Fibroblast of lung (primary cell): ENCODE measurements around the gene TRMT11. TPM values are rescaled to one million over a fixed set of nuclear protein-coding genes. Genes with fewer than 3 reads are reported as not detected.
A peak's percentile ranks its signal among the peaks of the same experiment; 100 is the strongest.

Experiments
- DNase-seq, 2 donors: peaks; one replicate each; pipeline versions ENCODE4 v3.0.0 to v3.0.0-alpha.2; 2010; ENCODE audit warnings: low read depth in 2 of 2
- H2AFZ ChIP-seq: 2 replicates; pipeline ENCODE4 v1.5.1; 2012; ENCODE audit warnings: low read length, control low read depth, inconsistent platforms
- H3K27ac ChIP-seq: 2 replicates; pipeline ENCODE4 v1.5.1; 2011; ENCODE audit warnings: low read length, control low read depth; ENCODE audit not compliant: insufficient read depth
- H3K27me3 ChIP-seq: 2 replicates; pipeline ENCODE4 v1.5.1; 2011; ENCODE audit warnings: mild to moderate bottlenecking, low read length; ENCODE audit not compliant: control insufficient read depth, insufficient read depth
- H3K36me3 ChIP-seq: 2 replicates; pipeline ENCODE4 v1.5.1; 2011; ENCODE audit warnings: low read length; ENCODE audit not compliant: control insufficient read depth, insufficient read depth
- H3K4me1 ChIP-seq: 2 replicates; pipeline ENCODE4 v1.5.1; 2011; ENCODE audit warnings: low read length; ENCODE audit not compliant: control insufficient read depth, insufficient read depth; ENCODE audit errors: extremely low read depth
- H3K4me2 ChIP-seq: 2 replicates; pipeline ENCODE4 v1.5.1; 2011; ENCODE audit warnings: low read length, control low read depth; ENCODE audit not compliant: insufficient read depth; ENCODE audit errors: extremely low read depth
- H3K4me3 ChIP-seq, 4 experiments: fragments of 200-600 bp in 1 of 4; sonication (generic) in 1 of 4; replicated peaks in 1 of 4; 2 replicates each; pipeline ENCODE4 v1.5.1; 2011 to 2016; ENCODE audit warnings: low read length in 4 of 4, low read depth in 3 of 4, mild to moderate bottlenecking in 3 of 4, control low read depth in 2 of 4, inconsistent platforms in 1 of 4, mixed read lengths in 1 of 4; ENCODE audit not compliant: insufficient read depth in 1 of 4; ENCODE audit errors: control extremely low read depth in 1 of 4
- H3K79me2 ChIP-seq: 2 replicates; pipeline ENCODE4 v1.5.1; 2012; ENCODE audit warnings: mild to moderate bottlenecking, low read length, inconsistent platforms; ENCODE audit not compliant: control insufficient read depth, insufficient read depth
- H3K9ac ChIP-seq: 2 replicates; pipeline ENCODE4 v1.5.1; 2011; ENCODE audit warnings: mild to moderate bottlenecking, low read length, control low read depth; ENCODE audit not compliant: insufficient read depth
- H3K9me3 ChIP-seq: 2 replicates; pipeline ENCODE4 v1.5.1; 2012; ENCODE audit warnings: low read depth, low read length; ENCODE audit not compliant: control insufficient read depth, insufficient read depth
- H4K20me1 ChIP-seq: 2 replicates; pipeline ENCODE4 v1.5.1; 2011; ENCODE audit warnings: low read length; ENCODE audit not compliant: control insufficient read depth, insufficient read depth; ENCODE audit errors: extremely low read depth
- EZH2 ChIP-seq: IDR thresholded peaks from 2 replicates; pipeline ENCODE4 v1.5.1; 2012; ENCODE audit warnings: low read length, control low read depth, mild to moderate bottlenecking; ENCODE audit errors: missing control alignments
- polyA minus RNA-seq: library from RNA; depleted of rRNA, polyadenylated mRNA; stranded (reverse); fragments of >200 nt; gene quantifications from 2 replicates; pipeline ENCODE4 v1.2.3, GENCODE V29; 2011; ENCODE audit warnings: low replicate concordance
- polyA plus RNA-seq, 2 donors: library from polyadenylated mRNA; depleted of rRNA in 1 of 2; stranded (reverse) in 1 of 2; unstranded in 1 of 2; fragments of >200 nt; gene quantifications; 2 replicates each; pipeline ENCODE4 v1.2.1, GENCODE V29; 2011 to 2012; ENCODE audit warnings: missing spikeins in 1 of 2
- total RNA-seq: library from RNA; depleted of rRNA; stranded (reverse); fragments of >200 nt; gene quantifications from 2 replicates; pipeline ENCODE4 v1.2.1, GENCODE V29; 2014
- TF ChIP-seq, protein P1 (sequence below), 2 donors: IDR thresholded peaks in 1 of 2; conservative IDR thresholded peaks in 1 of 2; 1 replicate in 1 of 2; 2 replicates in 1 of 2; pipeline ENCODE4 v1.5.1; 2011 to 2012; ENCODE audit warnings: low read length in 2 of 2, control low read depth in 1 of 2, inconsistent platforms in 1 of 2, low read depth in 1 of 2, mild to moderate bottlenecking in 1 of 2

TRMT11 gene
- total RNA-seq (18.5 and 22.1 TPM in 2 replicates), polyA plus RNA-seq (19.5 and 23.5 TPM in 2 replicates), polyA minus RNA-seq (0.33 TPM in 1 of 2 replicates, not detected in the other)
- polyA plus RNA-seq (2012) = 9.3 and 12.9 TPM in 2 replicates

GRCh38 chr6:125986301-125987025, at the start of gene TRMT11:
Gene TRMT11 (plus strand): TSS chr6:125986540. CDS start chr6:125986551, 11 bp downstream.
- Histone ChIP-seq H3K4me2 (peak within 1 kb of the TSS; percentile 95), H3K79me2 (peaks cover 9% of the 10 kb centered on the region), H3K36me3 (no peaks in the 10 kb centered on the region), H3K4me3 (peak within 1 kb of the TSS; percentile 96 to 99 (median 97)), H3K9ac (peak within 1 kb of the TSS; percentile 82), H4K20me1 (no peaks in the 10 kb centered on the region), H3K27ac (peak within 1 kb of the TSS; percentile 71), H2AFZ (peak within 1 kb of the TSS; percentile 100), H3K9me3 (no peaks in the 10 kb centered on the region), H3K27me3 (no peaks in the 10 kb centered on the region), H3K4me1 (peaks cover 16% of the 10 kb centered on the region)
- TF ChIP-seq EZH2 = no peak
- TF ChIP-seq, protein P1, sequence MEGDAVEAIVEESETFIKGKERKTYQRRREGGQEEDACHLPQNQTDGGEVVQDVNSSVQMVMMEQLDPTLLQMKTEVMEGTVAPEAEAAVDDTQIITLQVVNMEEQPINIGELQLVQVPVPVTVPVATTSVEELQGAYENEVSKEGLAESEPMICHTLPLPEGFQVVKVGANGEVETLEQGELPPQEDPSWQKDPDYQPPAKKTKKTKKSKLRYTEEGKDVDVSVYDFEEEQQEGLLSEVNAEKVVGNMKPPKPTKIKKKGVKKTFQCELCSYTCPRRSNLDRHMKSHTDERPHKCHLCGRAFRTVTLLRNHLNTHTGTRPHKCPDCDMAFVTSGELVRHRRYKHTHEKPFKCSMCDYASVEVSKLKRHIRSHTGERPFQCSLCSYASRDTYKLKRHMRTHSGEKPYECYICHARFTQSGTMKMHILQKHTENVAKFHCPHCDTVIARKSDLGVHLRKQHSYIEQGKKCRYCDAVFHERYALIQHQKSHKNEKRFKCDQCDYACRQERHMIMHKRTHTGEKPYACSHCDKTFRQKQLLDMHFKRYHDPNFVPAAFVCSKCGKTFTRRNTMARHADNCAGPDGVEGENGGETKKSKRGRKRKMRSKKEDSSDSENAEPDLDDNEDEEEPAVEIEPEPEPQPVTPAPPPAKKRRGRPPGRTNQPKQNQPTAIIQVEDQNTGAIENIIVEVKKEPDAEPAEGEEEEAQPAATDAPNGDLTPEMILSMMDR (conservative IDR thresholded peaks at IDR 0.05 in 1 of 2, IDR thresholded peaks at IDR 0.05 in 1 of 2; ENCODE audit: low read depth in 1 of 2, low read length in 2 of 2) = peak in 1 of 2 donors; percentile 5
- peak; percentile 84 for DNase-seq

DNA sequence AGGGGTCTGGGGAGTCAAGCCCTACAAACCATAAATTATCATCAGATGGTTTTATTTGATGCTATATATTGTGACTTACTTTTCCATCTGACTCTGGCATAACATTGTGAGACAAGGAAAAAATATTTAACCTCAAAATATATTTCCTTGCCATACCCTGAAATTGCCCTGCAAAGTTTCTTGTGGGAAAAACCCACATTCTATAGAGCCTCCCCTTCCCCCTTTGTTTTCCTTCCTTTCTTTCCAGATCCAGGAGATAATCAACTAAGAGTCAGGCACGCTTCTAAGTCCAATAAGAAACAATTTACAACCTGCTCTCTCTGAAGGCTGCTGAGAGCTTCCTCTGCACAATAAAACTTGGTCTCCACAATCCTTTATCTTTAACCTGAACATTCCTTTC, 47.3 kb upstream of the TRMT11 start:
- no peak for DNase-seq
- Histone ChIP-seq H3K27me3 (no peaks in the 10 kb centered on the region), H3K4me1 (peaks cover under 1% of the 10 kb centered on the region), H3K4me3 (no peak overlapping the region), H2AFZ (no peak overlapping the region), H3K79me2 (no peaks in the 10 kb centered on the region), H3K27ac (no peak overlapping the region), H3K4me2 (no peak overlapping the region), H3K9me3 (no peaks in the 10 kb centered on the region), H3K36me3 (no peaks in the 10 kb centered on the region), H4K20me1 (no peaks in the 10 kb centered on the region), H3K9ac (no peak overlapping the region)
- TF ChIP-seq, protein P1 (conservative IDR thresholded peaks at IDR 0.05 in 1 of 2, IDR thresholded peaks at IDR 0.05 in 1 of 2; ENCODE audit: low read depth in 1 of 2, low read length in 2 of 2) = no peak
- TF ChIP-seq EZH2 = no peak

DNA sequence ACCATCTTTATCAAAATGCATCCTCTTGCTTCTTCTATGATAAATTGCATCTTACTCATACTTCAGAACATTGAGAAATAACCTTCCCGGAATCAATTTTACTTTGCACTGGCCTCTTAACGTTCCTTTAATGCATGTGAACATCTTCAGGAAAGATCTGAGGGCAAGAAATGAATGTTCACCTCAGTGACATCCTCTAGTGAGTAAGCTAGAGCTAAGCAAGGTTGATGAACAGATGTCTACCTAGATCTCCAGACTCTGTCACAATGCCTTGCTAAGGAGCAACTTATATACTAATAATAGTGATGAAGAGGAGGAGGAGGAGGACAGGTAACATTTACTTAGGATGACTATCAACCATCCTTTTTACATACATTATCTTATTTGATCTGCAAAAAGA, 46.5 kb upstream of the TRMT11 start:
- H3K4me2 ChIP-seq = no peak overlapping the region
- H3K4me3 ChIP-seq = no peak overlapping the region
- H3K4me1 ChIP-seq = peaks cover 4% of the 10 kb centered on the region
- H3K27ac ChIP-seq = no peak overlapping the region
- no peak for TF ChIP-seq EZH2
- TF ChIP-seq, protein P1 (conservative IDR thresholded peaks at IDR 0.05 in 1 of 2, IDR thresholded peaks at IDR 0.05 in 1 of 2; ENCODE audit: low read depth in 1 of 2, low read length in 2 of 2) = no peak
- H3K27me3 ChIP-seq = no peaks in the 10 kb centered on the region
- H3K36me3 ChIP-seq = no peaks in the 10 kb centered on the region
- no peaks in the 10 kb centered on the region for H4K20me1 ChIP-seq
- no peak for DNase-seq
- no peak overlapping the region for H3K9ac ChIP-seq
- H3K9me3 ChIP-seq = no peaks in the 10 kb centered on the region
- no peak overlapping the region for H2AFZ ChIP-seq
- no peaks in the 10 kb centered on the region for H3K79me2 ChIP-seq
